SK-N-SH (cell line): ENCODE data around the gene PDK4. TPM values are rescaled to one million over a fixed set of nuclear protein-coding genes. Genes with fewer than 3 reads are reported as not detected.

ENCODE experiments used
- CTCF ChIA-PET: fragments of 300-600, 350-600 bp; formaldehyde crosslinking; extraction: SDS; loops from one replicate; lab custom pipeline; 2021; lab: Yijun Ruan, JAX
- POLR2A ChIA-PET: fragments of 350-600 bp; sonication (Branson Sonifier 250); formaldehyde crosslinking; extraction: SDS; loops from one replicate; lab custom pipeline; 2020; ENCODE audit warnings: antibody characterized with exemption, inconsistent platforms; lab: Yijun Ruan, JAX
- DNase-seq: peaks from one replicate; pipeline ENCODE4 v3.0.0; 2012
- H2AFZ ChIP-seq: fragments of 200-600 bp; sonication (generic); 2 replicates; pipeline ENCODE4 v1.8.1; 2016; ENCODE audit warnings: antibody characterized with exemption, mild to moderate bottlenecking, low read depth
- H3F3A ChIP-seq: fragments of 200-600 bp; sonication (generic); replicated peaks from 2 replicates; pipeline ENCODE3; 2016; ENCODE audit warnings: antibody characterized with exemption, mild to moderate bottlenecking; ENCODE audit not compliant: insufficient read depth
- H3K27ac ChIP-seq, 2 experiments: fragments of 200-500 bp in 1 of 2; fragments of 200-600 bp in 1 of 2; sonication (Bioruptor generic) in 1 of 2; sonication (generic), shearing (Covaris generic) in 1 of 2; 2 replicates each; pipeline versions ENCODE4 v1.5.1 to v1.6.1; 2014 to 2016; ENCODE audit warnings: low read depth in 2 of 2, inconsistent platforms in 1 of 2, low read length in 1 of 2, mild to moderate bottlenecking in 1 of 2, mixed read lengths in 1 of 2
- H3K27me3 ChIP-seq: fragments of 200-600 bp; sonication (generic), shearing (Covaris generic); 2 replicates; pipeline ENCODE4 v1.6.1; 2016; ENCODE audit warnings: mixed run types; ENCODE audit not compliant: insufficient read depth
- H3K36me3 ChIP-seq, 2 experiments: fragments of 200-500 bp in 1 of 2; fragments of 200-600 bp in 1 of 2; sonication (Bioruptor generic) in 1 of 2; sonication (generic) in 1 of 2; replicated peaks in 1 of 2; 2 replicates each; pipeline versions ENCODE3 to v1.5.1; 2014 to 2016; ENCODE audit warnings: low read length in 1 of 2, mild to moderate bottlenecking in 1 of 2; ENCODE audit not compliant: insufficient read depth in 2 of 2, control insufficient read depth in 1 of 2
- H3K4me1 ChIP-seq, 2 experiments: fragments of 200-500 bp in 1 of 2; fragments of 200-600 bp in 1 of 2; sonication (Bioruptor generic) in 1 of 2; sonication (generic), shearing (Covaris generic) in 1 of 2; 2 replicates each; pipeline versions ENCODE4 v1.5.1 to v1.6.1; 2014 to 2016; ENCODE audit warnings: low read depth in 1 of 2, low read length in 1 of 2, mixed run types in 1 of 2; ENCODE audit not compliant: insufficient read depth in 2 of 2, control insufficient read depth in 1 of 2
- H3K4me2 ChIP-seq: fragments of 200-600 bp; sonication (generic), shearing (Covaris generic); 2 replicates; pipeline ENCODE4 v1.6.1; 2017; ENCODE audit warnings: mixed run types
- H3K4me3 ChIP-seq, 2 experiments: fragments of 200-500 bp in 1 of 2; fragments of 200-600 bp in 1 of 2; sonication (Bioruptor generic) in 1 of 2; sonication (generic), shearing (Covaris generic) in 1 of 2; 2 replicates each; pipeline versions ENCODE4 v1.5.1 to v1.8.1; 2014 to 2016; ENCODE audit warnings: low read depth in 2 of 2, inconsistent platforms in 1 of 2, low read length in 1 of 2, mild to moderate bottlenecking in 1 of 2, mixed read lengths in 1 of 2, moderate library complexity in 1 of 2
- H3K79me2 ChIP-seq: fragments of 200-600 bp; sonication (generic); 2 replicates; pipeline ENCODE4 v1.8.1; 2017; ENCODE audit warnings: mild to moderate bottlenecking; ENCODE audit not compliant: insufficient read depth
- H3K9ac ChIP-seq: fragments of 200-600 bp; sonication (generic); 2 replicates; pipeline ENCODE4 v1.6.1; 2017; ENCODE audit warnings: mixed run types
- H3K9me2 ChIP-seq: fragments of 200-600 bp; sonication (generic); 2 replicates; pipeline ENCODE4 v1.6.1; 2017; ENCODE audit warnings: mixed run types
- H3K9me3 ChIP-seq: fragments of 200-600 bp; sonication (generic); 2 replicates; pipeline ENCODE4 v1.6.1; 2017; ENCODE audit warnings: mixed run types, mild to moderate bottlenecking, moderate library complexity
- H4K20me1 ChIP-seq: fragments of 200-600 bp; sonication (generic); 2 replicates; pipeline ENCODE4 v1.6.1; 2017; ENCODE audit warnings: mild to moderate bottlenecking, mixed run types; ENCODE audit not compliant: insufficient read depth
- CTCF ChIP-seq: fragments of 200-600 bp; sonication (generic); IDR thresholded peaks from 2 replicates; pipeline ENCODE4 v1.6.1; 2017; ENCODE audit warnings: antibody characterized with exemption, mild to moderate bottlenecking, moderate library complexity
- EZH2phosphoT487 ChIP-seq: fragments of 200-600 bp; sonication (generic); IDR thresholded peaks from 2 replicates; pipeline ENCODE4 v1.6.1; 2017; ENCODE audit warnings: low read depth, mixed run types, mild to moderate bottlenecking, antibody characterized with exemption, moderate library complexity, borderline replicate concordance
- IRF3 ChIP-seq: fragments of 150-350 bp; IDR thresholded peaks from 2 replicates; pipeline ENCODE4 v1.6.1; 2016; ENCODE audit warnings: mild to moderate bottlenecking, low read depth, low read length
- MEF2A ChIP-seq: IDR thresholded peaks from 2 replicates; pipeline ENCODE4 v1.4.0; 2012; ENCODE audit warnings: low read depth, borderline replicate concordance
- NRF1 ChIP-seq: IDR thresholded peaks from 2 replicates; pipeline ENCODE4 v1.6.1; 2012; ENCODE audit warnings: low read depth, mild to moderate bottlenecking, low read length
- POLR2AphosphoS5 ChIP-seq: IDR thresholded peaks from 2 replicates; pipeline ENCODE4 v1.6.1; 2012; ENCODE audit warnings: low read depth, low read length
- RFX5 ChIP-seq: IDR thresholded peaks from 2 replicates; pipeline ENCODE4 v1.6.1; 2012; ENCODE audit warnings: mild to moderate bottlenecking, improper control_type of control experiment, low read length
- RXRA ChIP-seq: IDR thresholded peaks from 2 replicates; pipeline ENCODE4 v1.4.0; 2012; ENCODE audit warnings: low read depth, mild to moderate bottlenecking, borderline replicate concordance
- SMC3 ChIP-seq: IDR thresholded peaks from 2 replicates; pipeline ENCODE4 v1.6.1; 2012; ENCODE audit warnings: low read depth, low read length, improper control_type of control experiment
- USF1 ChIP-seq: IDR thresholded peaks from 2 replicates; pipeline ENCODE4 v1.4.0; 2012; ENCODE audit warnings: low read depth, borderline replicate concordance
- WGBS: methylation state at CpG from one replicate; pipeline ENCODE4 v1.1.6; 2017; ENCODE audit warnings: low lambda C conversion rate; 5-methylcytosine and 5-hydroxymethylcytosine counted together
- polyA plus RNA-seq, 3 experiments: library from polyadenylated mRNA; depleted of rRNA; stranded (reverse); fragments of >200 nt; gene quantifications; 2 replicates each; pipeline ENCODE4 v1.2.3, GENCODE V29; 2012
- TF ChIP-seq, protein P1 (sequence below): IDR thresholded peaks from 2 replicates; pipeline ENCODE4; 2012

The PDK4 gene
- polyA plus RNA-seq, 1 of the 3 experiments (the other 2 are of a cell fraction) = 0.13 TPM

DNA sequence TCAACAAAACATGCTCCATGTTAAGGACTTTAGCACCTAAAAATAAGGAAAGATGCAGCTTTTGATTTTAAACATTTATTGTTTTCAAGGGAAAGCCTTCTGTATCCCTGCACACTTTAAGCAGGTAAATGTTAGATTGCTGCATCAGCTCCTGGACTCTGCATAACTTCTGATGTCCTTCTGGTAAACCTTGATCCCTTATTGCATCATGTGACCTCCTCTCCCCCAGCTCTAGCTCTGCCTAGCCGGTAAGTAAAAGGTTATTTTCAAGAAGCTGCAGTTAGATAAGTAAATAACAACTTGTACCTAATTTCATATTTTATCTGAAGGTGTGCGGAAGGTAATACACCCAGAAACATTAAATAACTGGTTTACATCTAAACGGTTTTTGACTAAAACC is 37.5 kb downstream of the PDK4 start:
- H3K27me3 ChIP-seq = peaks cover 34% of the 10 kb centered on the region
- TF ChIP-seq POLR2AphosphoS5 (no peak), RXRA (no peak), RFX5 (no peak), SMC3 (no peak)
- TF ChIP-seq, protein P1, sequence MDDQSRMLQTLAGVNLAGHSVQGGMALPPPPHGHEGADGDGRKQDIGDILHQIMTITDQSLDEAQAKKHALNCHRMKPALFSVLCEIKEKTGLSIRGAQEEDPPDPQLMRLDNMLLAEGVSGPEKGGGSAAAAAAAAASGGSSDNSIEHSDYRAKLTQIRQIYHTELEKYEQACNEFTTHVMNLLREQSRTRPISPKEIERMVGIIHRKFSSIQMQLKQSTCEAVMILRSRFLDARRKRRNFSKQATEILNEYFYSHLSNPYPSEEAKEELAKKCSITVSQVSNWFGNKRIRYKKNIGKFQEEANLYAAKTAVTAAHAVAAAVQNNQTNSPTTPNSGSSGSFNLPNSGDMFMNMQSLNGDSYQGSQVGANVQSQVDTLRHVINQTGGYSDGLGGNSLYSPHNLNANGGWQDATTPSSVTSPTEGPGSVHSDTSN = no peak
- no peak for DNase-seq
- CTCF ChIA-PET = interaction anchor here (1.1 to 2.2 kb wide), 6 partner anchors 14 to 127 kb away, joined by 3 to 10 read pairs (median 3); no protein-coding TSS in a partner anchor
- H3K4me2 ChIP-seq = no peak overlapping the region
- H3K79me2 ChIP-seq = no peaks in the 10 kb centered on the region
- H3K36me3 ChIP-seq = no peaks in the 10 kb centered on the region
- no peak overlapping the region for H3K27ac ChIP-seq
- H3K4me1 ChIP-seq = no peaks in the 10 kb centered on the region
- no peaks in the 10 kb centered on the region for H4K20me1 ChIP-seq
- no peaks in the 10 kb centered on the region for H3K9me3 ChIP-seq
- no peak overlapping the region for H3K4me3 ChIP-seq
- POLR2A ChIA-PET = no interaction called here
- no peak overlapping the region for H3K9ac ChIP-seq
- peaks cover 3% of the 10 kb centered on the region; the same call in 1 of the 2 replicates for H3K9me2 ChIP-seq
- no peak overlapping the region for H2AFZ ChIP-seq
- H3F3A ChIP-seq = no peaks in the 10 kb centered on the region
- WGBS = 21% methylated on average over 3 of the region's 3 CpGs

DNA sequence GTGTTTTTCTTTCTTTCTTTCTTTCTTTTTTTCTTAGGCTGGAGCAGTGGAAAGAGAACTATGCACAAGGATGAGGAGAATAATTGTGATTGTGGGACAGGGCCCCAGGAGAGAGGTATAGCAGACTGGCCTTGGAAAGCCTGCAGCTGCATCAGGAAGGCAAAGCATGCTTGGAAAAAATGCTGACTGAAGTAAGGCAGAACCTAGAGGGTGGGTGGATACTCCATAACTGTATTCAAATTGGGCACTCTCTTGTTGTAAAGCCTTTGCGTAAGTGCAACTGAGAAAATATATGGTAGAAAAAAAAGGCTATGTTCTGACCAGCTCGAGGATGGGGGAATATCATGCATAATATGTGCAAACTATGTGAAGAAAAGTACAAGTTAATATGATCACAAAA is 39.5 kb downstream of the PDK4 start:
- Histone ChIP-seq H2AFZ (no peak overlapping the region), H3K9me2 (no peaks in the 10 kb centered on the region), H3K9ac (no peak overlapping the region), H3K79me2 (no peaks in the 10 kb centered on the region), H3K4me3 (no peak overlapping the region), H3K36me3 (no peaks in the 10 kb centered on the region), H3K27me3 (peaks cover 41% of the 10 kb centered on the region), H3K4me2 (no peak overlapping the region), H3K9me3 (no peaks in the 10 kb centered on the region), H3F3A (no peaks in the 10 kb centered on the region), H3K4me1 (no peaks in the 10 kb centered on the region; a peak in 1 of 4 replicates), H3K27ac (no peak overlapping the region), H4K20me1 (no peaks in the 10 kb centered on the region)
- POLR2A ChIA-PET = no interaction called here
- TF ChIP-seq MEF2A (no peak), EZH2phosphoT487 (no peak), USF1 (no peak), NRF1 (no peak), IRF3 (no peak), CTCF (no peak)
- DNase-seq = no peak
- 24% methylated on average over 2 of the region's 2 CpGs for WGBS
- CTCF ChIA-PET = interaction anchor here (1.4 to 2.5 kb wide), 5 partner anchors 12 to 133 kb away, joined by 3 to 10 read pairs (median 7); no protein-coding TSS in a partner anchor
